ACHN (cell line): ENCODE data around the gene DPF3.

Experiments
- DNase-seq: peaks from one replicate; pipeline ENCODE4 v3.0.0-alpha.2; 2015
- in situ Hi-C: cut with HindIII; loops from 2 replicates; pipeline ENCODE4 v1.10.0; 2017; ENCODE audit warnings: low sequenced_read_pairs, low pct_ligation_motif_present, low pct_unique_long_range_greater_than_20kb

The DPF3 gene

GRCh38 chr14:72787841-72788240 is 106.1 kb downstream of the DPF3 start:
- no peak for DNase-seq
- in situ Hi-C loops, result no loop called here

GRCh38 chr14:72786378-72787350 is 107.2 kb downstream of the DPF3 start:
- in situ Hi-C loops, result no loop called here
- no peak for DNase-seq

GRCh38 chr14:72783741-72784140 is 110.2 kb downstream of the DPF3 start:
- no peak for DNase-seq
- in situ Hi-C loops, result no loop called here

GRCh38 chr14:72782817-72783216 is 111.1 kb downstream of the DPF3 start:
- in situ Hi-C loops, result no loop called here
- no peak for DNase-seq

- DNase-seq, result peak; percentile 12
- in situ Hi-C loops, result no loop called here
Measured at GRCh38 chr14:72781561-72782508, 112.1 kb downstream of the DPF3 start.

- no peak for DNase-seq
- in situ Hi-C loops, result no loop called here
Measured at GRCh38 chr14:72780751-72781150, 113.2 kb downstream of the DPF3 start.

GRCh38 chr14:72779679-72780078 is 114.2 kb downstream of the DPF3 start:
- DNase-seq, result no peak
- in situ Hi-C loops, result no loop called here

- in situ Hi-C loops, result no loop called here
- no peak for DNase-seq
Measured at GRCh38 chr14:72777636-72778035, 116.3 kb downstream of the DPF3 start.

- no peak for DNase-seq
- in situ Hi-C loops, result no loop called here
Measured at GRCh38 chr14:72776701-72777261, 117.1 kb downstream of the DPF3 start.

GRCh38 chr14:72775923-72776554 is 117.9 kb downstream of the DPF3 start:
- no peak for DNase-seq
- in situ Hi-C loops, result no loop called here

GRCh38 chr14:72774894-72775620 is 118.8 kb downstream of the DPF3 start:
- in situ Hi-C loops, result no loop called here

GRCh38 chr14:72774141-72774540 is 119.8 kb downstream of the DPF3 start:
- DNase-seq, result no peak
- in situ Hi-C loops, result no loop called here

More at GRCh38 chr14:72774894-72775620, 118.8 kb downstream of the DPF3 start:
- no peak for DNase-seq

- no peak for DNase-seq
- in situ Hi-C loops, result no loop called here
Measured at GRCh38 chr14:72771561-72771960, 122.3 kb downstream of the DPF3 start.

- DNase-seq, result no peak
- in situ Hi-C loops, result no loop called here
Measured at GRCh38 chr14:72766296-72766695, 127.6 kb downstream of the DPF3 start.

GRCh38 chr14:72763892-72764291 is 130.0 kb downstream of the DPF3 start:
- DNase-seq, result no peak
- in situ Hi-C loops, result no loop called here

GRCh38 chr14:72759670-72760069 is 134.2 kb downstream of the DPF3 start:
- in situ Hi-C loops, result no loop called here
- DNase-seq, result no peak

- in situ Hi-C loops, result no loop called here
- no peak for DNase-seq
Measured at GRCh38 chr14:72758993-72759392, 134.9 kb downstream of the DPF3 start.

GRCh38 chr14:72758420-72758819 is 135.5 kb downstream of the DPF3 start:
- in situ Hi-C loops, result no loop called here
- no peak for DNase-seq
